ENCODE data around the gene ZDHHC24.
"Not testable (repeated sequence)": the region's sequence is repeated elsewhere in the genome, so short reads cannot be mapped to it uniquely, and the experiment has no call there.

The ZDHHC24 gene

DNA sequence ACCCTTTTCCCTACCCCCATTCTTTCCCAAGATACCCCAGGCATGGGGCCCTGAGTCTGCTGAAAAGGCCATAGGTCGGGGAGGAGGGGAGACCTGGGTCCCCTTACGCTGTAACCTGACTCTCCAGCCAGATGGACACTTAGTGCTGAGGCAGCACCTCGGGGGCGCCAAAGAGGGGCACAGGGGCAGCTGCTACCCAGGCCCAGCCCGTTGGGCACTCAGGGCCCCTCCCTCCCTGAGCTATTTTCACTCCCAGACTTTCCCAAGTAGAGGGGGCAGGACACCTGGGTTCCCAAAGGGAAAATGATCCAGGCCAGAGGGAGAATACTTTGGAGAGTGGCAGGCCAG is 1.8 kb upstream of the ZDHHC24 start (continued):
- no peak for TF ChIP-seq CSRNP3 (CRISPR knock-in tag; IDR thresholded peaks at IDR 0.05)
- TF ChIP-seq ZFP3 (CRISPR knock-in tag; IDR thresholded peaks at IDR 0.05) = no peak
- no peak for TF ChIP-seq ARNTL (CRISPR knock-in tag; IDR thresholded peaks at IDR 0.05; ENCODE audit: borderline replicate concordance, low read depth)
- TF ChIP-seq ZNF70 (CRISPR knock-in tag; IDR thresholded peaks at IDR 0.05) = no peak

DNA sequence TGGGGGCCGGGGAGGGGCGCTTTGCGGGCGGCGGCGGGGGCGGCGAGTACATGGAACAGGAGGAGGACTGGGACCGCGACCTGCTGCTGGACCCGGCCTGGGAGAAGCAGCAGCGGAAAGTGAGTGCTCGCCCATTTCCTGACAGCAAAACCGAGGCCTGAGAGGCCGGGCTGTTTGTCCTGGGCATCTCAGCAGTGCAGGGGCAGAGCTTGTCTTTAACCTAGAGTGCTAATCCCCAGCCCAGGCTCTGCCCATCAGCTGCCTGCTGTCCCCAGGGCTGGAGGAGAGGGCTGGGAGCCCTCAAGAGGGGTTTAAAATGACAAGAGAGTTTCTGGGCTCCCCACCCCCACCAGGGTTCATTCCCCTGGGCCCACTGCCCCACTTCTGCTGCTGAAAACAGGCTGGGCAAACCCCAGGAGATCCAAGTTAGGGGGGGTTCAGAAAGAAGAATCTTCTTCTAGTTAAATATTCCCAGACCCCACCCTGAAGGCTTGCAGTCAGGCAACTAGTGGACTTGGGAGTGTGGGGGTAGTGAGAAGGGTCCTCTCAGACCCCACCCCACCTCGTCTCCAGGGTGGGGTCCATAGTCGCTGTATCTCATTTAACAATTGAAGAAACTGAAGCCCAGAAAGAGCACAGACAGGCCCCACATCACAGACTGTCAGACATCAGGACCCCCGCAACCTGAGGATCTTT is 1.3 kb upstream of the ZDHHC24 start:
- TF ChIP-seq OSR1 (CRISPR knock-in tag; IDR thresholded peaks at IDR 0.05) (no peak), ZC3H10 (CRISPR knock-in tag; IDR thresholded peaks at IDR 0.05) (no peak), CSRNP3 (CRISPR knock-in tag; IDR thresholded peaks at IDR 0.05) (no peak), TCF4 (CRISPR knock-in tag; IDR thresholded peaks at IDR 0.05; ENCODE audit: borderline replicate concordance) (no peak), ZNF70 (CRISPR knock-in tag; IDR thresholded peaks at IDR 0.05) (no peak)
- no peak for ATAC-seq

DNA sequence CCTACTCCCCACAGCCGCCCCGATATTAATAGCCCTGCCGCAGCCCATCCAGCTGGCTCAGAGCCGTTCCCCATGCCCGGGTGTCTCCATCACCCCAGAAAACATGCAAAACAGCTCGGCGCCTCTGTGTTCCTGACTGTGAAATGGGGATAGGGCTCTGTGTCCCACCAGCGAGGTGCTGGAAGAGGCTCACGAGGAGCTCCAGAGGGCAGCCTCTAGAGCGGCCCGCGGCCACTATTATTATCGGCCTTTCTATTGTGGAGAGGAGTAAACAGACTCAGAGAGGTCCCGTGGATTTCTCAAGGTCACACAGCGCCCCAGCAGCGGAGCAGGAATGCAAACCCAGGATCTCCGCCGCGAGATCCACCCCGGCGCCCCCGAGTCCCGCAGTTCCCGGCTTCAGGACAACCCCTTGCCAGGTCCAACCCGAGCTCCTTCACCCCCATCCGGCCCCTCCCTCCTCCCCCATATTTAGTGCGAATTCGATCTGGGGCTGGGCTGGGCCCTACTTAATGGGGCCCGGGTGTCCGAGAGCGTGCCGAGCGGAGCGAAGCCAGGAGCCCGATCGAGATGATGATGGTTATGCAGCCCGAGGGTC is 619 bp upstream of the ZDHHC24 start, which contains the start of gene ACTN3:
TSS of gene ACTN3 (plus strand) at position 536 of the 598 bp plus-strand sequence. CDS start at position 571, 35 bp downstream.
- TF ChIP-seq, protein P1, sequence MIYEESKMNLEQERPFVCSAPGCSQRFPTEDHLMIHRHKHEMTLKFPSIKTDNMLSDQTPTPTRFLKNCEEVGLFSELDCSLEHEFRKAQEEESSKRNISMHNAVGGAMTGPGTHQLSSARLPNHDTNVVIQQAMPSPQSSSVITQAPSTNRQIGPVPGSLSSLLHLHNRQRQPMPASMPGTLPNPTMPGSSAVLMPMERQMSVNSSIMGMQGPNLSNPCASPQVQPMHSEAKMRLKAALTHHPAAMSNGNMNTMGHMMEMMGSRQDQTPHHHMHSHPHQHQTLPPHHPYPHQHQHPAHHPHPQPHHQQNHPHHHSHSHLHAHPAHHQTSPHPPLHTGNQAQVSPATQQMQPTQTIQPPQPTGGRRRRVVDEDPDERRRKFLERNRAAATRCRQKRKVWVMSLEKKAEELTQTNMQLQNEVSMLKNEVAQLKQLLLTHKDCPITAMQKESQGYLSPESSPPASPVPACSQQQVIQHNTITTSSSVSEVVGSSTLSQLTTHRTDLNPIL (CRISPR knock-in tag; IDR thresholded peaks at IDR 0.05; ENCODE audit: low read depth) = no peak
- peak; percentile 91; the same call in 1 of the 2 replicates for TF ChIP-seq GLIS3 (CRISPR knock-in tag; IDR thresholded peaks at IDR 0.05)
- no peak; the same call in 2 of the 3 replicates for ATAC-seq

DNA sequence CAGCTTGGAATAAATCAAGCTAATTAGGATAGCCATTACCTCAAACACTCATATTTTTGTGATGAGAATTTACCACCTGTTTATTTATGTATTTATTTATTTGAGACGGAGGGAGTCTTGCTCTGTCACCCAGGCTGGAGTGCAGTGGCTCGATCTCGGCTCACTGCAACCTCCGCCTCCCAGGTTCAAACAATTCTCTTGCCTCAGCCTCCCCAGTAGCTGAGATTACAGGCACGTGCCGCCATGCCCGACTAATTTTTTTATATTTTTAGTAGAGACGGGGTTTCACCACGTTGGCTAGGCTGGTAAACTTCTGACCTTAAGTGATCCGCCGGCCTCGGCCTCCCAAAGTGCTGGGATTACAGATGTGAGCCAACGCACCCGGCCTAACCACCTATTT is 896 bp downstream of the ZDHHC24 start:
- not testable (repeated sequence) for ATAC-seq

- ATAC-seq = no peak
Measured at GRCh38 chr11:66543263-66544107, 2.4 kb downstream of the ZDHHC24 start.

More at GRCh38 chr11:66543263-66544107, 2.4 kb downstream of the ZDHHC24 start:
- TF ChIP-seq, protein P2, sequence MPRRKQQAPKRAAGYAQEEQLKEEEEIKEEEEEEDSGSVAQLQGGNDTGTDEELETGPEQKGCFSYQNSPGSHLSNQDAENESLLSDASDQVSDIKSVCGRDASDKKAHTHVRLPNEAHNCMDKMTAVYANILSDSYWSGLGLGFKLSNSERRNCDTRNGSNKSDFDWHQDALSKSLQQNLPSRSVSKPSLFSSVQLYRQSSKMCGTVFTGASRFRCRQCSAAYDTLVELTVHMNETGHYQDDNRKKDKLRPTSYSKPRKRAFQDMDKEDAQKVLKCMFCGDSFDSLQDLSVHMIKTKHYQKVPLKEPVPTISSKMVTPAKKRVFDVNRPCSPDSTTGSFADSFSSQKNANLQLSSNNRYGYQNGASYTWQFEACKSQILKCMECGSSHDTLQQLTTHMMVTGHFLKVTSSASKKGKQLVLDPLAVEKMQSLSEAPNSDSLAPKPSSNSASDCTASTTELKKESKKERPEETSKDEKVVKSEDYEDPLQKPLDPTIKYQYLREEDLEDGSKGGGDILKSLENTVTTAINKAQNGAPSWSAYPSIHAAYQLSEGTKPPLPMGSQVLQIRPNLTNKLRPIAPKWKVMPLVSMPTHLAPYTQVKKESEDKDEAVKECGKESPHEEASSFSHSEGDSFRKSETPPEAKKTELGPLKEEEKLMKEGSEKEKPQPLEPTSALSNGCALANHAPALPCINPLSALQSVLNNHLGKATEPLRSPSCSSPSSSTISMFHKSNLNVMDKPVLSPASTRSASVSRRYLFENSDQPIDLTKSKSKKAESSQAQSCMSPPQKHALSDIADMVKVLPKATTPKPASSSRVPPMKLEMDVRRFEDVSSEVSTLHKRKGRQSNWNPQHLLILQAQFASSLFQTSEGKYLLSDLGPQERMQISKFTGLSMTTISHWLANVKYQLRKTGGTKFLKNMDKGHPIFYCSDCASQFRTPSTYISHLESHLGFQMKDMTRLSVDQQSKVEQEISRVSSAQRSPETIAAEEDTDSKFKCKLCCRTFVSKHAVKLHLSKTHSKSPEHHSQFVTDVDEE (CRISPR knock-in tag; IDR thresholded peaks at IDR 0.05) = no peak
- no peak for TF ChIP-seq ZC3H10 (CRISPR knock-in tag; IDR thresholded peaks at IDR 0.05)
- no peak for TF ChIP-seq CSDC2 (CRISPR knock-in tag; IDR thresholded peaks at IDR 0.05)
- TF ChIP-seq, protein P3, sequence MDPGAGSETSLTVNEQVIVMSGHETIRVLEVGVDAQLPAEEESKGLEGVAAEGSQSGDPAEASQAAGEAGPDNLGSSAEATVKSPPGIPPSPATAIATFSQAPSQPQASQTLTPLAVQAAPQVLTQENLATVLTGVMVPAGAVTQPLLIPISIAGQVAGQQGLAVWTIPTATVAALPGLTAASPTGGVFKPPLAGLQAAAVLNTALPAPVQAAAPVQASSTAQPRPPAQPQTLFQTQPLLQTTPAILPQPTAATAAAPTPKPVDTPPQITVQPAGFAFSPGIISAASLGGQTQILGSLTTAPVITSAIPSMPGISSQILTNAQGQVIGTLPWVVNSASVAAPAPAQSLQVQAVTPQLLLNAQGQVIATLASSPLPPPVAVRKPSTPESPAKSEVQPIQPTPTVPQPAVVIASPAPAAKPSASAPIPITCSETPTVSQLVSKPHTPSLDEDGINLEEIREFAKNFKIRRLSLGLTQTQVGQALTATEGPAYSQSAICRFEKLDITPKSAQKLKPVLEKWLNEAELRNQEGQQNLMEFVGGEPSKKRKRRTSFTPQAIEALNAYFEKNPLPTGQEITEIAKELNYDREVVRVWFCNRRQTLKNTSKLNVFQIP (CRISPR knock-in tag; IDR thresholded peaks at IDR 0.05; ENCODE audit: borderline replicate concordance, low read depth) = no peak
- no peak for TF ChIP-seq BACH2 (CRISPR knock-in tag; IDR thresholded peaks at IDR 0.05; ENCODE audit: borderline replicate concordance)
- TF ChIP-seq PPARA (CRISPR knock-in tag; IDR thresholded peaks at IDR 0.05; ENCODE audit: borderline replicate concordance) = no peak
- no peak for TF ChIP-seq ZNF565 (CRISPR knock-in tag; conservative IDR thresholded peaks at IDR 0.05; ENCODE audit: low read depth)
- TF ChIP-seq ZFP30 (CRISPR knock-in tag; IDR thresholded peaks at IDR 0.05) = no peak
- no peak for TF ChIP-seq ZFP3 (CRISPR knock-in tag; IDR thresholded peaks at IDR 0.05)
- TF ChIP-seq CSRNP3 (CRISPR knock-in tag; IDR thresholded peaks at IDR 0.05) = no peak
- no peak for TF ChIP-seq ESRRG (CRISPR knock-in tag; IDR thresholded peaks at IDR 0.05)
- no peak for TF ChIP-seq PATZ1 (CRISPR knock-in tag; IDR thresholded peaks at IDR 0.05; ENCODE audit: borderline replicate concordance)

Measured in SK-N-SH treated with all-trans-retinoic acid at 6 μM for 48 hours (cell line).